RWPE1 (cell line): ENCODE results near the gene NFX1.

Experiments used
- CTCF ChIA-PET: fragments of 350-600 bp; sonication (Branson Sonifier 250); formaldehyde crosslinking; extraction: SDS; loops from one replicate; lab custom pipeline; 2021; lab: Yijun Ruan, JAX
- POLR2A ChIA-PET: fragments of 400-600 bp; formaldehyde crosslinking; extraction: SDS; loops from one replicate; lab custom pipeline; 2020; ENCODE audit warnings: antibody characterized with exemption; ENCODE audit not compliant: low non-redundant PET; lab: Yijun Ruan, JAX
- DNase-seq: peaks from one replicate; pipeline ENCODE4 v3.0.0; 2012; ENCODE audit warnings: low spot score
- H3K27ac ChIP-seq: fragments of 450-650 bp; 2 replicates; pipeline ENCODE4 v1.5.1; 2017
- CTCF ChIP-seq: fragments of 450-650 bp; conservative IDR thresholded peaks from 2 replicates; pipeline ENCODE4 v1.5.1; 2017; ENCODE audit warnings: low read depth, mild to moderate bottlenecking

The NFX1 gene

DNA sequence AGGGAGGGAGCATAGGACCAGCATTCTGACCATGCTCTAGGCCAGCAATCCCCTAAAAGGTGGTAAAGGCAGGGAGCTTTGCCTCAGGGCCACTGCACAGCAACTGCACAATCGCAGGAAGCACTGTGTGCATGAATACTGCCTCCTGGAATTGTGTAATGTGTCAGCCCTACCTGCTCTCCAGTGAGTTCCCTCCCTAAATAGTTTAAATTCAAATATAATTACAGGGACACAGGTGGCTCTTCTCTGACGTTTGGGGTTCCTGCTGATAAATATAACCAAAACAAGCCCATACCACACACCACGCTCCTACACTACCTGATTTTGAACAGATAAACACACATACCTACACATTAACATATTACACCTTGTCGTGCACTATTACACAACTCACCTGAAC is 34.8 kb upstream of the NFX1 start:
- H3K27ac ChIP-seq = peak overlapping the region; percentile 35
- ChIA-PET POLR2A (no interaction called here), CTCF (no interaction called here)

DNA sequence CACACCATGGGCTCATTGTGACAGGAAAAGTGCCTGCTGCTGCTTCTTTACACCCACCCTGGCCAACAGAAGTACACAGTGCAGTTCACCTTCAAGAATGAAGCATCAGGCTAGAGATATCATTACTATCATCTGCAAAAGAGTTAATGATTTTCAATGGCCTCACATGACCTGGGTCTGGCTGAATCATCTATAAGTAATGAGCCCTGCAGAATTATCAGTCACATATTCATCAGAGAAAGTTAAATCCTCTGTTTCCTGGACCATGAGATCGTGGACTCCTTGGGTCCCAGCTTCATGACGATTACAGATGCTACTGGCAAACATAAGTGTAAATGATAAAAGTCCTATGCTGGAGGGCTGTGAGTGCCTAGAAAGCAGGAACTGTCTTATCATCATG is 34.1 kb upstream of the NFX1 start:
- CTCF ChIA-PET = no interaction called here
- no peak overlapping the region for H3K27ac ChIP-seq
- TF ChIP-seq CTCF = no peak
- POLR2A ChIA-PET = no interaction called here
- DNase-seq = no peak

More for the DNA sequence above, 34.8 kb upstream of the NFX1 start:
- no peak for TF ChIP-seq CTCF
- no peak for DNase-seq

DNA sequence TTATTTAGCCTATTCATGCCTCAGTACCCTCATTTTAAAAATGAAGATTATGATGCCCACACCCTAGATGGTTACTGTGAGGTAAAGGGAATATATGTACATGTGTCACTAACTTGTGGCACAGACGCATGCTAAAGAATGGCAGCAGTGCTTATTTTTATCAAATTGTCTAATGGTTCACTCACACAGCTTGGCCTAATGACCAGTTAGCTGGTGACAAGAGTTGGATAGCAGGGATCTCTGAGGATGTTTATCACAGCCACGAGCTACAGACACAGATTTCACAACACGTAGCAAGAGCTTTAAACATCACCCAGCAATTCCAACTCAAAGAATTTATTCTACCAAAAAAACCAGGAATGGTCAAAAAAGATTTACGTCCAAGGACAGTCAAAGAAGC is 33.0 kb upstream of the NFX1 start:
- CTCF ChIA-PET = no interaction called here
- DNase-seq = no peak
- no peak for TF ChIP-seq CTCF
- POLR2A ChIA-PET = no interaction called here
- H3K27ac ChIP-seq = no peak overlapping the region

DNA sequence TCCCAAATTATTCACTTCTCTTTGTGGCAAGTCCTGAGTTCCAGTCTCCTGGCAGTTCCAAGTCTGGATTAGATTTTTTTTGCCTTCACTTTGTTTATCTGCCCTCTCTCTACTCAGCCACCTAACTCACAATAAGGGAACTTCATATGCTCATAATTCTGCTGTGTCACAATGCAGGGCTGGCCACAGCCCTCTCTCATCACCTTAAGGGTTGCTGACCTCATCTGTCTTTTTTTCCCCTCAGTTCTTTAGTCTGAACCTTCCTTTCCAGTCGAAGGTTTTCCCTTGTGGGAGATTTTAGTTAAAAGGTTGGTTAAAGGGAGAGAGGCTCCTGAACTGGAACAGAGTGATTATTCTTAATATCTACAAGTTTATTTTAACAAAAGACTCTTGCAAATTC is 29.9 kb upstream of the NFX1 start:
- no peak overlapping the region for H3K27ac ChIP-seq
- ChIA-PET POLR2A (no interaction called here), CTCF (no interaction called here)
- no peak for TF ChIP-seq CTCF
- DNase-seq = no peak

- POLR2A ChIA-PET = no interaction called here
- H3K27ac ChIP-seq = peak overlapping the region; percentile 91
- CTCF ChIA-PET = interaction anchor here (0.7 to 1.7 kb wide), 3 partner anchors 9 to 34 kb away, joined by 3 to 6 read pairs (median 3); no protein-coding TSS in a partner anchor
- TF ChIP-seq CTCF = no peak
- peak; percentile 23 for DNase-seq
These were observed 26.9 kb upstream of the NFX1 start for GRCh38 chr9:33263131-33264002.

- peak overlapping the region; percentile 91 for H3K27ac ChIP-seq
- TF ChIP-seq CTCF = no peak
- DNase-seq = peak; percentile 33
- ChIA-PET POLR2A (interaction anchor here (1.0 kb wide), 1 partner anchor 10 kb away, joined by 3 read pairs; no protein-coding TSS in a partner anchor), CTCF (interaction anchor here (0.7 to 1.7 kb wide), 2 partner anchors 23 to 35 kb away, joined by 3 to 6 read pairs; no protein-coding TSS in a partner anchor)
These were observed 26.3 kb upstream of the NFX1 start for GRCh38 chr9:33264003-33264472.
